Stimulated activated CD4-positive, alpha-beta T cell treated with anti-CD3 and anti-CD28 coated beads, Interleukin-1b, Interleukin-23, amount 100 ng/mL, for 48 hours (primary cell): Measurements from ENCODE around the gene CHI3L1.

Source experiments
- DNase-seq: peaks from one replicate; pipeline ENCODE4 v3.0.0-alpha.2; 2020

The CHI3L1 gene

GRCh38 chr1:203167026-203167912 lies 19.2 kb downstream of the CHI3L1 start:
- no peak for DNase-seq

GRCh38 chr1:203166192-203166940 lies 20.1 kb downstream of the CHI3L1 start:
- DNase-seq, result no peak

- DNase-seq, result no peak
These were observed 20.7 kb downstream of the CHI3L1 start for GRCh38 chr1:203165800-203166161.

GRCh38 chr1:203165101-203165799 lies 21.3 kb downstream of the CHI3L1 start:
- no peak for DNase-seq

- DNase-seq, result no peak
These were observed 22.4 kb downstream of the CHI3L1 start for GRCh38 chr1:203163891-203164635.

- no peak for DNase-seq
These were observed 24.1 kb downstream of the CHI3L1 start for GRCh38 chr1:203162403-203162802.

- no peak for DNase-seq
These were observed 24.8 kb downstream of the CHI3L1 start for GRCh38 chr1:203161703-203162102.

GRCh38 chr1:203161175-203161574 lies 25.3 kb downstream of the CHI3L1 start:
- DNase-seq, result no peak

- DNase-seq, result no peak
These were observed 26.7 kb downstream of the CHI3L1 start for GRCh38 chr1:203159844-203160243.

- DNase-seq, result no peak
These were observed 27.4 kb downstream of the CHI3L1 start for GRCh38 chr1:203158960-203159665.

GRCh38 chr1:203158423-203158822 lies 28.1 kb downstream of the CHI3L1 start:
- DNase-seq, result no peak

- no peak for DNase-seq
These were observed 30.2 kb downstream of the CHI3L1 start for GRCh38 chr1:203156280-203156679.

- DNase-seq, result no peak
These were observed 32.3 kb downstream of the CHI3L1 start for GRCh38 chr1:203153989-203154821.

GRCh38 chr1:203153051-203153988 lies 33.2 kb downstream of the CHI3L1 start:
- no peak for DNase-seq

- no peak for DNase-seq
These were observed 34.1 kb downstream of the CHI3L1 start for GRCh38 chr1:203152158-203153034.

GRCh38 chr1:203151362-203152157 lies 34.9 kb downstream of the CHI3L1 start:
- DNase-seq, result no peak

- DNase-seq, result no peak
These were observed 35.8 kb downstream of the CHI3L1 start for GRCh38 chr1:203150511-203151297.
